ENCODE measurements around the gene NFATC1.

NFATC1 gene

GRCh38 chr18:79540161-79540903, 144.6 kb downstream of the NFATC1 start:
- no peak for DNase-seq (ENCODE audit: low read depth)

GRCh38 chr18:79540904-79541282, 145.2 kb downstream of the NFATC1 start:
- no peak for DNase-seq (ENCODE audit: low read depth)

- DNase-seq (ENCODE audit: low read depth) = no peak
Observed at GRCh38 chr18:79542213-79542612, 146.5 kb downstream of the NFATC1 start.

GRCh38 chr18:79542876-79543750, 147.4 kb downstream of the NFATC1 start:
- no peak for DNase-seq (ENCODE audit: low read depth)

- DNase-seq (ENCODE audit: low read depth) = no peak
Observed at GRCh38 chr18:79543861-79544385, 148.2 kb downstream of the NFATC1 start.

GRCh38 chr18:79544386-79544963, 148.7 kb downstream of the NFATC1 start:
- no peak for DNase-seq (ENCODE audit: low read depth)

- no peak for DNase-seq (ENCODE audit: low read depth)
Observed at GRCh38 chr18:79545255-79545654, 149.5 kb downstream of the NFATC1 start.

- no peak for DNase-seq (ENCODE audit: low read depth)
Observed at GRCh38 chr18:79545736-79546171, 150.0 kb downstream of the NFATC1 start.

- no peak for DNase-seq (ENCODE audit: low read depth)
Observed at GRCh38 chr18:79546781-79547272, 151.1 kb downstream of the NFATC1 start.

GRCh38 chr18:79547413-79548076, 151.8 kb downstream of the NFATC1 start:
- no peak for DNase-seq (ENCODE audit: low read depth)

GRCh38 chr18:79548077-79548450, 152.3 kb downstream of the NFATC1 start:
- no peak for DNase-seq (ENCODE audit: low read depth)

GRCh38 chr18:79548621-79548985, 152.9 kb downstream of the NFATC1 start:
- no peak for DNase-seq (ENCODE audit: low read depth)

- DNase-seq (ENCODE audit: low read depth) = no peak
Observed at GRCh38 chr18:79548986-79549637, 153.4 kb downstream of the NFATC1 start.

- no peak for DNase-seq (ENCODE audit: low read depth)
Observed at GRCh38 chr18:79549638-79550000, 153.9 kb downstream of the NFATC1 start.

- DNase-seq (ENCODE audit: low read depth) = no peak
Observed at GRCh38 chr18:79552140-79552631, 156.5 kb downstream of the NFATC1 start.

GRCh38 chr18:79552696-79553095, 157.0 kb downstream of the NFATC1 start:
- DNase-seq (ENCODE audit: low read depth) = no peak

- no peak for DNase-seq (ENCODE audit: low read depth)
Observed at GRCh38 chr18:79553154-79553553, 157.4 kb downstream of the NFATC1 start.

- no peak for DNase-seq (ENCODE audit: low read depth)
Observed at GRCh38 chr18:79553696-79554095, 158.0 kb downstream of the NFATC1 start.

- DNase-seq (ENCODE audit: low read depth) = no peak
Observed at GRCh38 chr18:79554321-79554720, 158.6 kb downstream of the NFATC1 start.

GRCh38 chr18:79554945-79555645, 159.4 kb downstream of the NFATC1 start:
- no peak for DNase-seq (ENCODE audit: low read depth)

GRCh38 chr18:79555885-79556284, 160.2 kb downstream of the NFATC1 start:
- no peak for DNase-seq (ENCODE audit: low read depth)
